ENCODE data around the gene CRTC1. TPM values are rescaled to one million over a fixed set of nuclear protein-coding genes. Genes with fewer than 3 reads are reported as not detected.
"Not testable (repeated sequence)": the region's sequence is repeated elsewhere in the genome, so short reads cannot be mapped to it uniquely, and the experiment has no call there.

The CRTC1 gene
- total RNA-seq, 1 donor from 2014 or later: 0.79 TPM

DNA sequence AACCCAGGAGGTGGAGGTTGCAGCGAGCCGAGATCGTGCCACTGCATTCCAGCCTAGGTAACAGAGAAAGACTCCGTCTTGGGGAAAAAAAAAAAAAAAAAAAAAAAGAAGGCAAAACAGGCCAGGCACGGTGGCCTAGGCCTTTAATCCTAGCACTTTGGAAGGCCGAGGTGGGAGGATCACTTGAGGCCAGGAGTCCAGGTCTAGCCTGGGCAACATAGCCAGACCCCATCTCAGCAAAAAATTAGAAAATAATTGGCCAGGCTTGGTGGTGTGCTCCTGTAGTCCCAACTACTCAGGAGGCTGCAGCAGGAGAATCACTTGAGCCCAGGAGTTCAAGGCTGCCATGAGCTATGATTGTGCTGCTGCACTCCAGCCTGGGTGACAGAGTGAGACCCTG, 43.4 kb downstream of the CRTC1 start:
- DNase-seq (ENCODE audit: low read depth, low spot score): no peak

GRCh38 chr19:18727602-18728001, 44.1 kb downstream of the CRTC1 start:
- not testable (repeated sequence) for DNase-seq (ENCODE audit: low read depth, low spot score)

GRCh38 chr19:18729933-18730530, 46.6 kb downstream of the CRTC1 start:
- DNase-seq (ENCODE audit: low read depth, low spot score): no peak

DNA sequence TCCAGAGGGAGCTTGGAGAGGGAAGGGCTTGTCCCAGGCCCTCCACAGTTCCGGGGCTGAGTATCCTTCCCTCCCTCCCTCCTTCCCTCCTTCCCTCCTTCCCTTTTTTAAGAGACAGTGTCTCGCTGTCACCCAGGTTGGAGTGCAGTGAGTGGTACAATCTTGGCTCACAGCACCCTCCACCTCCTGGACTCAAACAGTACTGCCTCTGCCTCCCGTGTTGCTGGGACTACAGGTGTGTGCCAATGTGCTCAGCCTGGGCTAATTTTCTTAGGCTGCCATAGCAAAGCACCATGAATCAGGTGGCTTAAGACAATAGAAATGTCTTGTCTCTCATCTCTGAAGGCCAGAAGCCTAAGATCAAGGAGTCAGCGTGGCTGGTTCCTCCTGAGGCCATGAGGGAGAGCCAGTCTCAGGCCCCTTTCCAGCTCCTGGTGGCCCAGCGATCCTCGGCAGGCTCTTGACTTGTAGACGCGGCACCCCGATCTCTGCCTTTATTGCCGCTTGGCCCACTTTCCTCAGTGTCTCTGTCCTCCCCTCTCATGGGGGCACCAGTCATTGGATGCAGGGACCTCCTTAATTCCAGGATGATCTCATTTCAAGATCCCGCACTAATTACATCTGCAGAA, 47.5 kb downstream of the CRTC1 start:
- DNase-seq (ENCODE audit: low read depth, low spot score): no peak

DNA sequence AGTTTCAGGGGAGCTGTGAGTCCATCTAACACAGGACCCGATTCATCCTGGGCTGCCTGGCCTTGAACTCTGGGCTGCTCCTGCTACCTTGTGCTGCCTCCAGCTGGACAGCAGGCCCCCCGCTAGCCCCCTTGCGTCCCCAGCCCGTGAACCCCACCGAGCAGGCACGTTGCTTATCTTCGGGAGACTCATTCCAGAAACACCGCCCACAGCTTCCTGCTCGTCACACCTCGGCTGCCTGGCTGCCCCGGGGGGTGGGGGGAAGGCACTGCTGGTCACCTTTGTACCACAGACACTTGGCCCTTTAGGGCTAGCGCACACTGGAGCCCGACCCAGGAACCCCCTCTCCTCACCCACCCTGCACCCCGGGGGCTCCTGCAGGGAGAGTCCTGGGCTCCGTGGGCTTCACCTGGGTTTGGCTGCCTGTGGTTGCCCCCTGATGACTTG, 48.1 kb downstream of the CRTC1 start:
- DNase-seq (ENCODE audit: low read depth, low spot score): no peak

GRCh38 chr19:18733196-18733647, 49.7 kb downstream of the CRTC1 start:
- no peak for DNase-seq (ENCODE audit: low read depth, low spot score)

DNA sequence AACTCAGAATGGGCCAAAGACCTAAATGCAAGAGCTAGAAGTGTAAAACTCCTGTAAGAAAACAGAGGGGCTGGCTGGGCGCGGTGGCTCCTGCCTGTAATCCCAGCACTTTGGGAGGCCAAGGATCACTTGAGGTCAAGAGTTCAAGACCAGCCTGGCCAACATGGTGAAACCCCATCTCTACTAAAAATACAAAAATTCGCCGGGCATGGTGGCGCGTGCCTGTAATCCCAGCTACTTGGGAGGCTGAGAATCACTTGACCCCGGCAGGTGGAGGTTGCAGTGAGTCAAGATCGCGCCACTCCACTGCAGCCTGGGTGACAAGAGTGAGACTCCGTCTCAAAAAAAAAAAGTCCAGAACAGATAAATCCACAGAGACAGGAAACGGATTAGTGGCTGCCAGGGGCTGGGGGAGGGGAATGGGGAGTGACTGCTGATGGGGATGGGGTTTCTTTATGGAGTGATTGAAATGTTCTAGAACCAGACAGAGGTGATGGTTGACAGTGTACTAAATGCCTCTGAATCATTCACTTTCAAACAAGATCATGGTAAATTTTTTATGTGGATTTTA, 50.4 kb downstream of the CRTC1 start:
- DNase-seq (ENCODE audit: low read depth, low spot score): not testable (repeated sequence)

DNA sequence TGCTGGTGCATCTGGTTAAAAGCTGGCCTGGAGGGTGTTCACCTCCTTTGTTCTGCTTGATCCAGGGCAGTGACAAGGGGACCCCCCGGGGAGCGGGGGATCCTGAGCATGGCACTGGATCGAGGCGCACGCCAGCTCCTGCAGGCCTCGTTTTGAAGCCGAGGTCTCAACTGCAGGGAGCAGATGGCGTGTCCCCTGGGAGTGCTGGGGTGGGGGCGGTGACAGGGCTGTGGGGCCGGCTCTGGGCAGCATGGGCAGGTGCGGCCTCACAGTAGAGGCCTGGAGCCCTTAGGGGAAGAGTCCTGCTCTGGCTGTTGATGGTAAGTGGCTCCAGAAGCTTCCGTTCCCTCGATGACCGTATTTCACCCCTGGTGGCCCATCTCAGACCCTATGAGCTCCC, 51.8 kb downstream of the CRTC1 start:
- no peak for DNase-seq (ENCODE audit: low read depth, low spot score)

DNA sequence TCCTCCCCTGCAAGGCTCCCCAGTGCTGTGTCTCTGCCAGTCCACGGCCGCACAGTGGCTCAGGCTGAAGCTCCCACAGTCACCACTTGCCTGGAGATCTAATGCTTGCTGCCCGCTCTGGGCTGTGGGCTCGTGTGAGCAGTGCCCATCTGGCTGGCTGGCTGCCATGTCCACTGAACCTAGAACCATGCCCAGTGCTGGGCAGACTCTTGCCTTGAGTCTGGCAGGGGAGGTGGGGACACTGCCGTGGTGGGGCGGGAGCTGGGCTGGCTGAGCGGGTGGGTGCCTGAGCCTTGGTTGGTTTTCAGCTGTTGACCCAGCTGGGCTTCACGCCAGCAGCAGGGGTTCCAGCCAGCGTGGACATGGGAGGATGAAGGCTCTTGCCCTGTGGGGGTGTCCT, 52.3 kb downstream of the CRTC1 start:
- no peak for DNase-seq (ENCODE audit: low read depth, low spot score)

DNA sequence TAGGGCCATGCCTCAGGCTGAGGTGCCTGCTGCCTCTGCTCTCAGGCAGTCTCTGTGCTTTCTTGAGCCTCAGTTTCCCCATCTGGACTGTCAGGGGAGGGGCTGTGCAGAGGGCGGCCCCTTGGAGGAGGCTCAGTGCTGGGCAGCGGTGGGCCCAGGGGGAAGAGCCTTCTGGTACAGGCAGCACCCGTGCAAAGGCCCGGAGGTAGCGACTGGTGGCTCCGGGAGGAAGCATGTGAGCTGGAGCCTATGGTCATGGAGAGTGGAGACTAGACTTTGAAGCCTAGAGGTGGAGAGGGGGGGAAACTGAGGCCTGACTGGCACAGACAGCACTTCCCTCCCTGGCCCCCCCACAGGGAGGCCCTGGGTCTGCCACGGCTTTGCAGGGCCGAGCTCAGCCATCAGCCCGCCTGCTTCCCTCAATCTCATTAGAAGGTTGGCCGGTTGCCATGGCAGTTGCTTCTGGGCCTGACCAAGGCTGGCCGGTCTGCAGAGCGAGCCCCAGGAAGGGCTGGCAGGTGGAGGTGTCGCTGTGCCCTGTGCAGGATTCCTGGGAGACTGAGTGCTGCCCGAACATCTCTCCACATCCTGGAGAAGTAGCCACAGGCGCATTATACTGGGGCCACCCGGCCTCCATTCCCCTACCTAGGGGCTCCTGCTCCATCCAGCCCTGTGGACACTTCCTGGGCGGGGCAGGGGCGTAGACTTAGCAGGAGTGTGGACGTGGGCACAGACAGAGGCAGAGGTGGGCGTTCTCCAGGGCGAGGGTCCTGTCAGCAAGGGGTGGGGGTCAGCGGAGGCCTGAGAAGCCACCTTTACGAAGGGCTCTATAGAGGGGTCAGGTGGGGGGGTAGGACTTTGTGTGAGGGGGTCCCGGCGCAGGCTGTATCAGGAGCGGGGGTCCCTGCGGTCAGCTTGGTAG, 53.2 kb downstream of the CRTC1 start:
- no peak for DNase-seq (ENCODE audit: low read depth, low spot score)

GRCh38 chr19:18737337-18737953, 54.0 kb downstream of the CRTC1 start:
- DNase-seq (ENCODE audit: low read depth, low spot score): no peak

DNA sequence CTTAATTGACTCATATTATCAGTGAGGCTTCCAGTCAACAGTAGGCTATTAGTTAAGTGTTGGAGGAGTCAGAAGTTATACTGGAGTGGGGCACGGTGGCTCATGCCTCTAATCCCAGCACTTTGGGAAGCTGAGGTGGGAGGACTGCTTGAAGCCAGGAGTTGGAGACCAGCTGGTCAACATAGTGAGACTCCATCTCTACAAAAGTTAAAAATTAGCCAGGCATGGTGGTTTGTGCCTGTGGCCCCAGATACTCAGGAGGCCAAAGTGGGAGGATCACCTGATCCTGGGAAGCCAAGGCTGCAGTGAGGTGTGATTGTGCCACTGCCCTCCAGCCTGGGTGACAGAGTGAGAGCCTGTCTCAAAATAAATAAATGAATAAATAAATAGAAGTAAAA, 54.5 kb downstream of the CRTC1 start:
- DNase-seq (ENCODE audit: low read depth, low spot score): no peak

DNA sequence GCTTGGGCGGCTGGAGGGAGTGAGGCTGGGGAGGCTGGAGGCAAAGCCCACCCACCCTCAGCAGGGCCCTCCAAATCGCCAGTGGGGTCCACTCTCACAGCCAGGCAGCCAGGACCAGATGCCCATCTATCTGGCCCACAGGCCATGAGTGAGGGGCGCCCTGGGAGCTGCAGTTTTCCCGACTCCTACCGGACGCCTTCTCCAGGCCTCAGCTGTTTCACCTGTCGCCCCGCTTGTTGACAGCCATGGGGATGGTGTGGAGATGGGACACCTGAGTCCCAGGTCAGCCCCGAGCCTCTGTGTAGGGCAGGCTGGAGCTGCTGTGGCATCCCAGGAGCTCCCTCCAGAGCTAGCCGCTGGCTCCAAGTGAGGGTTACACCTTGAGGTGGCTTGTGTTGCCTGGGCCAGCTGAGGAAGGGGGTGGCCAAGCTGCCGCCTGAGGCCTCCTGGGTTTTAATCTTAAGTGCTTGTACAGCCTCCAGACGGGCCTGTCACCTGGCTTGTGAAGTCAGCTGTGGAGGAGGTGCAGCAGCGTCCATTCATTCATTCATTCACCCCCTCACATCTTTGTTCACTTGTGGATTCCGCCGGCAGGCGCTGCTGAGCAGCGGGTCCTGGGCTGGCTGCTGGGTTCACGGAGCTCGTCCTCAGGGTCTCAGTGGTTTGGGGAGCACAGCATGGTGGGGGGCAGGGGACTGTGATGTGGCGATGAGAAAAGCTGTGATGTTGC, 55.6 kb downstream of the CRTC1 start:
- no peak for DNase-seq (ENCODE audit: low read depth, low spot score)

DNA sequence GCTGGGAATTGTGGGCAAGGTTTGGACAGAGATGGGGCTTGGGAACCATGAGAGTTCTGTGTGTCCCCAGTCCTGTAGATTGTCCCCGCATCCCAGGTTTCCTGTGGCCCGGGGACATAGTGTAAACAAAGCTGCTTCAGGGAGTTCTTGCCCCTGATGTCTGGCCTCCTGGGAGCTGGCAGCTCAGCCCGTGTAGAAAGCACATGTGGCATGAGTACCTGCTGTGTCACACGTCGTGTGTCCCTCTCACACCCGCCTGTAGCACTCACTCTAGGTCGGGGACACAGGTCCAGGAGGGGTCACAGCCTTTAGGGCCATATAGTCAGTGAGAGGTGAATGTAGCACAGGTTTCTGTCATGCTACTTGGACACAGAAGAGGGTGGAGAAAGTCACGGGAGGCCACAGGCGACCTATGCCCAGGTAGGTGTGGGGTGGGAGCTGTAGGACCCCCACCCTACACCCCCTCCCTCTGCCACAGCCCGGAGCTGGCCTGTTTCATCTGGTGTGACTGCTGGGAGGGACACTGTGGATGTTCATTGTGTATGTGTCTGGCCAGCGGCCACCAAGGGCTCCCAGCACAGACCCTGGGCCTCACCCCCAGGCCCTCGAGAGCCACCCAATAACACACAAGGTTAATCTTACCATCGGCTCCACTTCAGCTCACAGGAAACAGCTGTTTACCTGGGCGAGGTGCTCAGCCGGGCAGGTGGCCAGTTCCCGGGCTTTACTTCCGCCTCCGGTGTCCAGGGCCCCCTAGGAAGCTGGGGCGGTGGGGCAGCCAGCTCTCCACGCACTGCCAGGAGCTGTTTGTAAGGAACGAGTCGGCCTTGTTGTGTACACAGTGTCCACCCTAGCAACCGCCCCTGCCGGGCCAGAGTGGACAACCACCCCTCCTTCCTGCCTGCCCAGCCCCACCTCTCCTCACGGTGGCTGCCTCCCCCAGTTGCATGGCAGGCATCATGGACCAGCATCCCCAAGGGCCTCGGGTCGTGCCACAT, 57.9 kb downstream of the CRTC1 start:
- peak; percentile 7 for DNase-seq (ENCODE audit: low read depth, low spot score)

- DNase-seq (ENCODE audit: low read depth, low spot score): no peak
These were observed 58.8 kb downstream of the CRTC1 start for GRCh38 chr19:18742324-18742723.

- DNase-seq (ENCODE audit: low read depth, low spot score): no peak
These were observed 59.6 kb downstream of the CRTC1 start for GRCh38 chr19:18742838-18743783.

- DNase-seq (ENCODE audit: low read depth, low spot score): no peak
These were observed 60.4 kb downstream of the CRTC1 start for GRCh38 chr19:18743784-18744418.
